ENCODE results near the gene SLC27A6. TPM values are rescaled to one million over a fixed set of nuclear protein-coding genes. Genes with fewer than 3 reads are reported as not detected.

The SLC27A6 gene
- polyA plus RNA-seq, 1 donor (not counting 4 experiments of a cell fraction or from before 2014, with no cell fraction given) = 0.80 TPM

GRCh38 chr5:128920345-128921215 lies 44.7 kb upstream of the SLC27A6 start:
- dilution Hi-C loops (cut with MboI; ENCODE audit: extremely low pct_ligation_motif_present, low sequenced_read_pairs) = no loop called here
- peak; percentile 83 for FAIRE-seq
- Histone ChIP-seq H4K20me1 (ENCODE audit: control insufficient read depth, extremely low read depth, insufficient read depth, low read length) (no peaks in the 10 kb centered on the region), H3K36me3 (ENCODE audit: control insufficient read depth in 2 of 2, extremely low read depth in 1 of 2, insufficient read depth in 2 of 2, low read length in 2 of 2) (no peaks in the 10 kb centered on the region), H3K27ac (ENCODE audit: control insufficient read depth, insufficient read depth, low read length) (peak overlapping the region; percentile 20), H3K27me3 (ENCODE audit: control insufficient read depth, extremely low read depth, insufficient read depth, low read length) (no peaks in the 10 kb centered on the region), H3K9ac (ENCODE audit: control insufficient read depth, extremely low read depth, insufficient read depth, low read length) (no peak overlapping the region), H3K4me3 (ENCODE audit: control insufficient read depth in 2 of 3, extremely low read depth in 1 of 3, insufficient read depth in 2 of 3, low read depth in 1 of 3, low read length in 3 of 3) (no peak overlapping the region), H3K79me2 (ENCODE audit: control insufficient read depth, insufficient read depth, low read length) (no peaks in the 10 kb centered on the region), H3K4me2 (ENCODE audit: control insufficient read depth, extremely low read depth, insufficient read depth, low read depth, low read length) (peak overlapping the region; percentile 27), H2AFZ (ENCODE audit: control insufficient read depth, low read length) (no peak overlapping the region), H3K4me1 (ENCODE audit: control insufficient read depth, extremely low read depth, insufficient read depth, low read length) (peaks cover 12% of the 10 kb centered on the region), H3K9me3 (ENCODE audit: control insufficient read depth, low read depth, low read length) (no peaks in the 10 kb centered on the region), H3K9me1 (ENCODE audit: control insufficient read depth, extremely low read depth, insufficient read depth, low read length) (no peaks in the 10 kb centered on the region)
- TF ChIP-seq EZH2 (IDR thresholded peaks at IDR 0.05; ENCODE audit: low read length) (no peak), CTCF (optimal IDR thresholded peaks at IDR 0.05 in 1 of 3, IDR thresholded peaks at IDR 0.05 in 1 of 3, conservative IDR thresholded peaks at IDR 0.05 in 1 of 3; ENCODE audit: extremely low read depth in 1 of 3, insufficient read depth in 2 of 3, low read length in 3 of 3) (no peak)
- DNase-seq (ENCODE audit: low read depth, low spot score) = peak; percentile 25

DNA sequence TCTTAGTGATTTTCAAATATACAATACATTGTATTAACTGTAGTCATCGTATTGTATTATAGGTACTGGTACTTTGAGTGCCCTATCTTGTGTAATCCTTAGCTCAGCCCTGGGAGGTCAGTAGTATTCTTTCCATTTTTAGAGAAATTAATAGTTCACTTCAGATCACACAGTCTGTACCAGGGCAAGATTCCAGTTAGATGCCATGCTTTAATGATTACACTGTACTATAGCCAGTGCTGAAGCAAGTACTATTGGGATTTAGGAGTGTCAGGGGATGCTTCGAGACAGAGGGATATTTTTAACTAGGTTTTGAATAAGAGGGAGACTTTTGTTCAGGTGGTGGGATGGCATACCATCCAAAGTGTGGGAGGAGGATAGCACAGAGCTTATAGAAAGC lies 41.0 kb upstream of the SLC27A6 start:
- no peak overlapping the region for H3K27ac ChIP-seq (ENCODE audit: control insufficient read depth, insufficient read depth, low read length)
- no peaks in the 10 kb centered on the region for H3K27me3 ChIP-seq (ENCODE audit: control insufficient read depth, extremely low read depth, insufficient read depth, low read length)
- TF ChIP-seq CTCF (optimal IDR thresholded peaks at IDR 0.05 in 1 of 3, IDR thresholded peaks at IDR 0.05 in 1 of 3, conservative IDR thresholded peaks at IDR 0.05 in 1 of 3; ENCODE audit: extremely low read depth in 1 of 3, insufficient read depth in 2 of 3, low read length in 3 of 3) = no peak
- TF ChIP-seq EZH2 (IDR thresholded peaks at IDR 0.05; ENCODE audit: low read length) = no peak
- H3K9ac ChIP-seq (ENCODE audit: control insufficient read depth, extremely low read depth, insufficient read depth, low read length) = no peak overlapping the region
- no peak overlapping the region for H3K4me2 ChIP-seq (ENCODE audit: control insufficient read depth, extremely low read depth, insufficient read depth, low read depth, low read length)
- H4K20me1 ChIP-seq (ENCODE audit: control insufficient read depth, extremely low read depth, insufficient read depth, low read length) = no peaks in the 10 kb centered on the region
- no peak overlapping the region for H3K4me3 ChIP-seq (ENCODE audit: control insufficient read depth in 2 of 3, extremely low read depth in 1 of 3, insufficient read depth in 2 of 3, low read depth in 1 of 3, low read length in 3 of 3)
- H3K9me1 ChIP-seq (ENCODE audit: control insufficient read depth, extremely low read depth, insufficient read depth, low read length) = no peaks in the 10 kb centered on the region
- peaks cover 12% of the 10 kb centered on the region for H3K4me1 ChIP-seq (ENCODE audit: control insufficient read depth, extremely low read depth, insufficient read depth, low read length)
- H2AFZ ChIP-seq (ENCODE audit: control insufficient read depth, low read length) = no peak overlapping the region
- DNase-seq (ENCODE audit: low read depth, low spot score) = no peak
- H3K79me2 ChIP-seq (ENCODE audit: control insufficient read depth, insufficient read depth, low read length) = no peaks in the 10 kb centered on the region
- H3K9me3 ChIP-seq (ENCODE audit: control insufficient read depth, low read depth, low read length) = no peaks in the 10 kb centered on the region
- H3K36me3 ChIP-seq (ENCODE audit: control insufficient read depth in 2 of 2, extremely low read depth in 1 of 2, insufficient read depth in 2 of 2, low read length in 2 of 2) = no peaks in the 10 kb centered on the region
- no peak for FAIRE-seq
- dilution Hi-C loops (cut with MboI; ENCODE audit: extremely low pct_ligation_motif_present, low sequenced_read_pairs) = no loop called here
